GM18907 (cell line): ENCODE results near the gene KRTAP10-11.
"Not testable (repeated sequence)": the region's sequence is repeated elsewhere in the genome, so short reads cannot be mapped to it uniquely, and the experiment has no call there.

Source experiments
- ATAC-seq: cut with Tn5 transposase; IDR thresholded peaks from one replicate; pipeline ENCODE4 v1.9.1; 2021; ENCODE audit warnings: mild to moderate bottlenecking, moderate library complexity; ENCODE audit not compliant: unreplicated experiment

Gene KRTAP10-11

DNA sequence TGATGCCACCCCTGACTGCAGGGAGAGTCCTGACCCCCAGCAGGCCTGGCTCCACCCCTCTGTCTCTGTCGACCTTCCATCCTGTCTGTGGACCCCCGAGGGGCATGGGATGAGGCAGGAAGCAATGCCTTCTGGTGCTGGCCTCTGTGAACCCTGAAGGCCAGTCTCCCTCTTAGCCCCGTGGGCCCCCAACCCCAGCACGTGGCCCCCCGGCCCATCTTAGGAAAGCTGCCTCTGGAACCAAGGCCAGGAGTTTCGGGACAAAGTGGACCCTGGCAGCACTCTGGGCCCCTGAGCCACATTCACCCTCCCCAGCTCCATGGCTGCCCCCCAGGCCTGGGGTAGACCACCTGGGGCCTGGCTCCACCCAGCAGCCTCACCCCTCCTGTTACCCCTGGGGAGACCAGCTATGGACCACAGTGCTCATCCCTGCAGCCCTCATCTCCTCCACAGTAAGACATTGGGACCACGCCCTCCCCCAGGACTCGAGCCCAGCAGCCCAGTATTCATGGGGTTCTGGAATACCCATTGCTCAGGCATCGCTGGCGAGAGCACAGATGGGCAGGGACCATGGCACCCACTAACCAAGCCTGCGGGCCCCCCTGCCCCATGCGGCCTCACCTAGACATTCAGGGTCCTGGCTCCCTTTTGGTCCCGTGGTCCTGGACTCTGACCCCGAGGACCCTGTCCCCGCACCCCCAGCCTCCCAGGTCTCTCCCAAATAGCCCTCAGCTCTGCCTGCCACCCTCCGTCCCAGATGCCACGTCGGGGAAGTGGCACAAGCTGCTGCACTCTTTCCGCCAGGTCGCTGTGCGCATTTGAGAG lies 7.5 kb upstream of the KRTAP10-11 start:
- not testable (repeated sequence) for ATAC-seq

DNA sequence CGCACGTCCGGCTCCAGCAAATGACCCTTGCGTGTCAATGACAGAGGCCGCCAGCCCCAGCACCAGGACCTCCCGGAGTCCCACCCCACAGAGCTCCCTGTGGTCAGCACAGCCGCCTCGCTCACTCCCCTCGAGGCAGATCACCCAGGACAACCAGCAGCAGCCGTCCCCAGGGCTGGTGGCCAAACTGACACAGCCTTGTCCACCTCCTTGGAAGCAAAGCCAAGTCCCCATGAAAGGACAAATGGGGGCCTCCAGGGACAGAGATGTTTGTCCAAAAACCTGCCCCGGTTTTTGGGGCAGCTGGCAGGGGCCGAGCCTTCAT lies 6.9 kb upstream of the KRTAP10-11 start:
- no peak for ATAC-seq

DNA sequence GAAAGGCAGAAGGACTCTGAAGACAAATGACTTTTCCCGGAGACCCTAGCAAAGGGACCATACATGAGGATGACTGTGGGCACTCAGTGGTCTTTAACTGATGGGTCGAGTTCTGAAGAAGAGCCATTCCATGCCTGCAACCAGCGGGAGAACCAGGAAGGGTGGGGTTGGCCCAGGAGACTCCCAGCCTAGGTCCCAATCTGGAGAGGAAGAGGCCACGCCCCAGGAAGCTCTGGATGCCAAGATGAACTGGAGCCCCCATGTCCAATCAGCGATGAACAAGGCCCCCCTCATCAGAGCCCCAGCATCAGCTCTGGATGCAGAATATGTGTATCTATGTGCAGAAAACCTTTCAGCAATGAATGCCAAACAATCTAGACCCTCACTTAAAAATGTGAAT lies 5.5 kb upstream of the KRTAP10-11 start:
- no peak for ATAC-seq

DNA sequence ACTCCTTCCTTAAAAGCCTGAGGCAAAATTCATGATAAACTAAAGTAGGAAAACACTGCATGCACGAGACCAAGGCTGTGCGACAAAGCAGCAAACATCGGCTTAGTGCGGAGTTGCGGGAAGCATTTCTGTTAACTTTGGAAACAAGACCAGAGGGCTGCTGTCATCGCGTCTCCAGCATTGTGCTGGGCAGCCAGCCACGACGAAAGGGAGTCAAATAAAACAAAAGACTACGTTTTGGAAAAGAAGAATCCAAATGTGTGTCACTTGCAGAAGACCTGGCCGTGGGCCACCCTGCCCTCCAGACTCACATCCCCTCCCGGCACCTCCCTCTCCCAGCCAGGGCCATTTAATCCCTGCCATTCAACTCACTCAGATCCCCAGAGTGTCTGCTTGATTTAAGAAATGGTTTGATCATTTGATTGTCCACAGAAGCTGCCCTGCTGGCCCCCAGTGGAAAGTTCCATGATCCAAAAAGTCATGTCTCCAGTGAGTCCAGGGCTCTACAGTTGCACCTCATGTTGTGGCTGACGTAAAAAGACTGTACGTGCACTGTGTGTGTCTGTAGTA lies 2.4 kb upstream of the KRTAP10-11 start:
- ATAC-seq = no peak

DNA sequence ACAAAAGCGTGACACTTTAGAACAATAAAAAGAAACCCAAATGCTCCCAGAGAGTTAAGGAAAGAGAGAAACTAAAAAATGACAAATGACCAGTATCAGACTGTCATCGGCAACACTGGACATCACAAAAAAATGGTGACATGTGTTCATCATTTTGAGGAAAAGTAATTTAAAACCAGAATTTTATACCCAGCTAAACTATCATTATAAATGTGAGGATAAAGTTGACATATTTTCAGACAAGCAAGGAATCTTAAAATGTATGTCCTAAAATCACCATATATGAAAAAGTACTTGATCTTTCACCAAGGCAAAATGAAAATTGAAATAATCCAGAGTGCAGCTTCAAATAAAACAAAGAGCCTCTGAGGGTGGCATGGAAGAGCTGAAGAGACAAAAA lies 1.3 kb upstream of the KRTAP10-11 start:
- ATAC-seq = no peak

DNA sequence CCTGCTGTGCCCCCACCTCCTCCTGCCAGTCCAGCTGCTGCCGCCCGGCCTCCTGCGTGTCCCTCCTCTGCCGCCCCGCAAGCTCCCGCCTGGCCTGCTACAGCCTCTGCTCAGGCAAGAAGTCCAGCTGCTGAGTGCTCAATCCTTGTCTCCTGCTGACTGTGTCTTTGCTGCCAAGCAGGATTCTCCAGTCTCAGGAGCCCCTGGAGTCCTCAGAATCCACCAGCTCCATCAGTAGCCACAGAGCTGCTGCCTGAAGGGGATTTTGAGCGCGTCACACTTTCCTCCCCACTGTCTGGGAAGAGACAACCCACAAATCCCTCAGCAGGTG lies 973 bp downstream of the KRTAP10-11 start:
- ATAC-seq = no peak

DNA sequence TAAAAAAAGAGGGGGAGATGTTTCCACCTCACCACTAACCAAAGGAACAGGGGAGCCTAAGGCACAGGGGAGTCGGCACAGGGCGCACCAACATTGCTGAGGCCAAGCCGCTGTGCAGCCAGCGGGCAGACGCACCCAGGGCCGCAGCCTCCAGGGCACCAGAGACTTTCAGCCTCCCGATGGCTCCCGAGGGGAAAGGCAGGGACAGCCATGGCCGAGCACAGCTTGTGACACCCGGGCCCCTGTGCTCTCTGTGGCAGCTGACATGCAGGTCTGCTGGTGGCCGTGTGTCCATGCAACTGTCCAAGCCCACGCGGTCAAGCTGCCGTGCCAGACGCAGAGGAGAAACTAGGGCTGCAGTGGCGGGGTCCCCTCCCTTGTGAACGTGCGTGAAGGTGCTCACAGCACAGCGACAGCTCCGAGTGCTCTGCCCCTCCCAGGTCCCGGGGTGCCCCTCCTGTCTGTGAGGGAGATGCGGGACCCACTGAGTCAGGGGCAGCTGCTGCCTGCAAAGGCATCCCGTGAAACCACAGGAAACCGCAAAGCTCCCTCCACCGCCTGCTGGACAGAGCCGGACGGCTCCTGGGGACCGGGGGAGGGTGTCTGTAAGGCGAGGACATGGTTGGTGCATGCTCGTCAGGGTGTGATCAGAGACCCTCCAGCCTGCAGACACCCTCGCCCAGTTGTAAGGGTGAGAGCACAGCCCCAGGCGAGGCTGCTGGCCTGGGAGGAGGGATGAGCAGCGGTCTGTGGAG lies 2.5 kb downstream of the KRTAP10-11 start:
- no peak for ATAC-seq

DNA sequence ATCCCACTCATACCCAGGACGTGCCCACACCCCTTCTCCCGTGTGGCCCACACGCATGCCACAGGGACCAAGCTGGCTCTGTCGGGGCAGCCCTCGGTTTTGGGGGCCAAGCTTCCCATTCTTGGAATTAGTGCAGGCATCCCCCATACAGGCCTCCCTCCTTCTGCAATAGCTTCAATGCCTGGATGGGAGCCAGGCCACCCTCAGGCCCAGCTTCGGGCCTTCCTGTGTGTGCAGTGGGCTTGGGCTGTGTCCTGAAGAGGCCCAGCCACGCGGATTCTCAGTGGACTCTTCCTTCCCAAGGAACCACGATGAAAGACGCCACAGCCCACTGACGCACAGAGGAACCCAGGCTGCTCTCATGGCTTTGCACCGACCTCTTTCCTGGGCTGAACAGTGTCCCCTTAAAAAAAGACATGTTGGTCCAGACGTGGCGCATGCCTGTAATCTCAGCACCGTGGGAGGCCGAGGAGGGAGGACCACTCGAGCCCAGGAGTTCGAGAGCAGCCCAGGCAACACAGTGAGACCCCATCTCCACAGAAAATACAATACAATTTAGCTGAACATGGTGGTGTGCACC lies 3.4 kb downstream of the KRTAP10-11 start:
- ATAC-seq = no peak

DNA sequence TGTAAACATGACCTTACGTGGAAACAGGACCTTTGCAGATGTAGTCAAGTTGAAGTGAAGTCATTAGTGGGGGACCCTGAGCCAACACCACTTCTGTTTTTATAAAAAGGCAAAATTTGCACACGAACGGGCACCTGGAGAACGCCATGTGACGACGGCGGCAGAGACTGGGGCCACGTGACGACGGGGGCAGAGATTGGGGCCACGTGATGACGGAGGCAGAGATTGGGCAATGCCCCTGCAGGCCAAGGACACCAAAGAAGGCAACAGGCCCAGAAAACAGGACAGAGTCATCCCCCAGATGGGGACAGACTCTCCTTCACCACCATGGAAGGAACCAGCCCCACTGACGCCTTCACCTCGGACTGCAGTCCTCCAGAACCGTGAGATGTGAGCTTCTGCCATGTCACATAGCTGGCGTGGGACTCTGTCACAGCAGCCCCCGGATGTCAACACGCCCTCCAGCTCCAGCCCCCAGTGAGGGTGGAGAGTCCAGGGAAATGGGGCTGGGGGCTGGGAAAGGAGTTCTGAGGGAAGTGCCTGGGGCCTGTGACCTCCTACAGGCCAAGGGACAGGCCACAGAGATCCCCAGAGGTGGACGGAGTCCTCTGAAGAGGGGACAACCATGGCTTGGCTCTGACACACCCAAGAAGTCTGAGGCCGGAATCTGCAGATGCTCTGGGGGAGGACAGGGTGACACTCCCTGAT lies 4.2 kb downstream of the KRTAP10-11 start:
- ATAC-seq = no peak

DNA sequence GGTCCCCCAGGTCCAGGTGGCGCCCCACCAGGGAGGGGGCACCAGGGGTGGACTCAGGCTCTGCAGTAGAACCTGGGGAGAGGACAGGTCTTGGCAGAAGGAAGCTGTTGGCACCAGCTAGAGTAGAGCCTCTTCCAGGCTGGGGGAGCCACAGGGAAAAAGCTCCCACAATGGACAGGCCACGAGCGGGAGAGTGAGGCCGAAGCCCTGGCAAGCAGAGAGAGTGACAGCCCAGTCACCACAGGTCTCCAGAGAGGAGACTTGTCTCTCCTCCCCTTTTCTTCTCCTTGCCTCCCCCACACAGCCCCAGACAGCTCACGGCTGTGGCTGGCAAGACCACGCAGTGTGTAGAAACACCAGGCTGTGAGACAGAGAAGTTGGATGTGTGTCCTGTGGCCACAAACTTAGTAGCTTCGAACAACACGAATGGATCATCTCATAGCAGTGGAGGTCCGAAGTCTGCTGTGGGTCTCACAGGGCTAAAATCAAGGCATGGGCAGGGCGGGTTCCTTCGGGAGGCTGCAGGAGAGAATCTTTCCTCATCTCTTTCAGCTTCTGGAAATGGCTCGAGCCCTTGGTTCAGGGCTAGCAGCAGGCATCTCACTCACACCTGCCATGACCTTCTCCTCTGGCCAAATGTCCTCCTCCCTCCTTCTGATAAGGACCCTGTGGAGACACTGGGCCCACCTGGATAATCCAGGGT lies 4.9 kb downstream of the KRTAP10-11 start:
- ATAC-seq = no peak

DNA sequence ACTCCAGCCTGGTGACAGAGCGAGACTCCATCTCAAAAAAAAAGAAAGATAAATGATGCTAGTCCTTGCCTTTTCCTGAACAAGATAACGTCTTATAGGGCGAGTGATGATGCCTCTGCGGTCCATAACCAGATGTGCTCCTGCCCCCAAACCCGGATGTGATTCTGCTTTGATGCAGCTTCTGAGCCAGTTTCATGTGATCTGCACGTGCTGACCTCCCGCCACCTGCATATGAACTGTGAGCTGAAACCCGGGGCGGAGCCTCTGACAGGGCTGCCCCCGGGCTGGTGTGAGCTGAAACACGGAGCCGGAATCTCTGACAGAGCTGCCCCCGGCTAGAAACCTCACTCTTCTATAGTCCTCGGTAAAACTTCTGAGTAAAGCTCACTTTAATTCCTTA lies 6.9 kb downstream of the KRTAP10-11 start:
- no peak for ATAC-seq

DNA sequence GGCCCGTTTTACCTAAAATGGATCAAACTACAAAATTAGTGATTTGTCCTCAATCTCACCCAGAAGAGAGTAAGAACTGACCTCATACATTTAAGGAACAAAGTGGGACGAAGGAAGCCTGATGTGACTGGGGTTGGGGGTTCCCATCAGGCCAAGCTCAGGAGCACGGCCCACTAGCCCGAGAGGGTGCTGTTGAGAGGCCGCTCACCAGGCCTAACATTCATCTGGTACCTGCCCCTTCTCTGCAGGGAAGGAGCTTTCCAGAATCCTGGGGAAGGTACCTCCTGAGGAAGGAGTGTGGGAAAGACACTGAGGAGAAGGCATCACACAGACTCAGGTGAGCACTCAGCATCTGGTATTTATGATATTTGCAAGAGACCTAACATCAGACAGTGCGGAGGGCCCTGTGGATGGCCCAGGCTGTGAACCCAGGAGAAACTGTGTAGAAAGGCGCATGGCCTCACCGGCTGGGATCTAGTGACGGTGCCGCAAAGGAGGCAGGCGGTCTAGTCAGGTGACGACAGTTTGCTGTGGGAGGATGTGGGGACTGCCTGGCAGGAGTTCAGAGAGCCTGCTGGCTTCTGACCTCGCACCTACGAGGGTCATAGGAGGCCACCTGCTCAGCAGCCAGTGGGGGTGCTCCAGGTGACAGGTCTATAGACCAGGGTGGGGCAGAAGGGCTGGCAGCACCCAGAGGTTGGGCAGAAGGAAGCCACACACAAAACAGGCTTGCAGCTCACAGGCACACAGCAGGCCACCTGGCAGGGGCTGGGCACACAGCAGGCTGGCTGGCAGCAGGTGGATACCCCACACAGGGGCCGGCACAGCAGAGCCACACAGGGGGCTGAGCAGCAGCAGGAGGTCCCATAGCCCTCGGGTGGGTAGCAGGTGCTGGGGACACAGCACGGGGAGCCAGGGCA lies 7.7 kb downstream of the KRTAP10-11 start:
- ATAC-seq = no peak

DNA sequence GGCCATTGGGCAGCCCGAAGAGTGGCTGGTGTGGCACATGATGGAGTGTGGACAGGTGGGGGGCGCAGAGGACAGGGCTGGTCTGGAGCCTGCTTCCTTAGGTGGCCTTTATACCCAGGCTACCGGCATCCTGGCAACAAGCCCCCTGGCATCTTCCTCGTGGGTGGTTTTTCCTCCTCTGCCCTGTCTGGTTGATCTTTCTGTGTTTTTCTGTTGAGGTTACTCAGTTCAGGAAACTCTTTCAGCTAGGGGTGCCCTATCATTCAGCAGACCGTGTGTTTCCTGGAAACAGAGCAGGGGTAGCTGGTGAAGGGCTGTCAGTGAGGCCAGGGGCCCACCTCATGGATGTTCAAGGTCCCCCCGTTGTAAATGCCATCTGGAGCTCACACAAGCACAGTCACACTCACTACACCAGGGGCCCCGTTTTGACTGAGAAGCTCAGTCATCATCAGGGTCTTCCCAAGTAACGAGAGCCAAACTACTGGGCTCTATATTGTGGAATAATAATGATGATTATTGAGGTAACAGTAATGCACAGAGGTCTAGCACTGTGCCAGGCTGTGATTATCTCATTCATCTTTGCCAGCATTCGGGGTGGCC lies 8.5 kb downstream of the KRTAP10-11 start, which contains the start of gene KRTAP12-4:
TSS of gene KRTAP12-4 (minus strand) at position 84 of the 600 bp plus-strand sequence. CDS start at position 39, 45 bp downstream.
- no peak for ATAC-seq

DNA sequence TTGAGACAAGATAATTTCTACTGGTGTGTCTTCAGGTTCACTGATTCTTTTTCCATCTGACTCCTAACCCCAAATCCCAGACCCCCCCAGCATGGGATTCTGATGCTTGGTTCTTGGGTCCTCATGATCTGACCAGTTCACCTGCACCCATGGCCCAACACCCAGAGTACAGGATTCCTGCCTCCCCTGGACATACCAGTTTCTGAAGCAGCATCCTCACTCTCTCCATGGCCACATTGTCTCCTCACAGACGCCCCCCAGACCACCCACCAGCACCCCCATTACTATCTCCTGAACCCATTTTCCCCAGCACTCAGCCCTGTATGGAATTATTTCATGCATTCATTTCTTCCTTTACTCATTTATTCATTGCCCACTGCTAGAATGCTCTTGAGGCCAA lies 10.7 kb downstream of the KRTAP10-11 start:
- no peak for ATAC-seq

DNA sequence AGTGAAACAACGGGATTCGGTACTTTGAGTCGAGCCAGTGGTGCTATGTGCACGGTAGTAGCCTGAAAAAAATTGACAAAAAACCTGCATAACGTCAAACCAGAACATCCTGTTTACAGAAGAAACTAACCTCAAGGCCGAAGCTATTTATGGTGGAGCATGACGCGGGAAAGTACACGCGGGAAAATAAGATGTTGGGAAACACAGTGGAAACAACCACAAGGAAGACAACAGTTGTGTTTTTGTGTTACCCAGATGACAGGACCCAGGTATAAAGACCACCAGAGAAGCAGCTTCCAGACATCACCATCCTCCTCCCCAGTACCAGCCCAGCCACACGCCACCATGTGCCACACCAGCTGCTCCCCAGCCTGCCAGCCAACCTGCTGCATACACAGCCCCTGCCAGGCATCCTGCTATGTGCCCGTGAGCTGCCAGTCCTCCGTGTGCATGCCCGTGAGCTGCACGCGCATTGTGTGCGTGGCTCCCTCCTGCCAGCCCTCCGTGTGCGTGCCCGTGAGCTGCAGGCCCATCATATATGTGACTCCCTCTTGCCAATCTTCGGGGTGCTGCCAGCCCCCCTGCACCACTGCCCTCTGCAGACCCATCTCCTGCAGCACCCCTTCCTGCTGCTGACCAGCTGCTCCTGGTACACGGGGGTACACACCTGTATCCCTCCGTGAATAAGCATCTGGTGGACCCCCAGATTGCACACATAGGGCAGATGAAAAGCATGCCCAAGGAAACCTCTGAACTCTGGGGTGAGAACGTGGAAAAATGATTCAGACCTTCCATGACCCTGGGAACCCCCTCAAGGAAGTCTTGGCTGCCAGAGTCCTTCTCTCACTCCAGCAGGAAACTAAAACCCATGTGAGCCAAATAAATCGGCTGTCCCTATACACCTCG lies 11.7 kb downstream of the KRTAP10-11 start, which contains the start of gene KRTAP12-3:
TSS of gene KRTAP12-3 (plus strand) at position 298 of the 906 bp plus-strand sequence. CDS start at position 346, 48 bp downstream.
- ATAC-seq = no peak

DNA sequence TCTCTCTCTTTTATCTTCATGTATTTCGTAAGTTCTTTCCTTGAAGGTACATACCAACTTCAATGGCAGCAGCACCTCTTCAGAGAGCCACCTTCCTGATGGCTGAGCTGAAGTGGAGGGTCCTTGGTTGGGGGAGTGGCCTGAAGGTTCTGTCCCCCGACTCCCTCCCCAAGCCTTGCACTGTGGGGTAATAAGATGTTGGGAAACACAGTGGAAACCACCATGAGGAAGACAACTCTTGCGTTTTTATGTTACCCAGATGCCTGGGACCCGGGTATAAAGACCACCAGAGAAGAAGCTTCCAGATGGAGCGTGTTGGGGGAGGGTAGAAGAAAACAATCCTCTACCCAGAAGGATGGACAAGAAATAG lies 12.3 kb downstream of the KRTAP10-11 start:
- no peak for ATAC-seq

DNA sequence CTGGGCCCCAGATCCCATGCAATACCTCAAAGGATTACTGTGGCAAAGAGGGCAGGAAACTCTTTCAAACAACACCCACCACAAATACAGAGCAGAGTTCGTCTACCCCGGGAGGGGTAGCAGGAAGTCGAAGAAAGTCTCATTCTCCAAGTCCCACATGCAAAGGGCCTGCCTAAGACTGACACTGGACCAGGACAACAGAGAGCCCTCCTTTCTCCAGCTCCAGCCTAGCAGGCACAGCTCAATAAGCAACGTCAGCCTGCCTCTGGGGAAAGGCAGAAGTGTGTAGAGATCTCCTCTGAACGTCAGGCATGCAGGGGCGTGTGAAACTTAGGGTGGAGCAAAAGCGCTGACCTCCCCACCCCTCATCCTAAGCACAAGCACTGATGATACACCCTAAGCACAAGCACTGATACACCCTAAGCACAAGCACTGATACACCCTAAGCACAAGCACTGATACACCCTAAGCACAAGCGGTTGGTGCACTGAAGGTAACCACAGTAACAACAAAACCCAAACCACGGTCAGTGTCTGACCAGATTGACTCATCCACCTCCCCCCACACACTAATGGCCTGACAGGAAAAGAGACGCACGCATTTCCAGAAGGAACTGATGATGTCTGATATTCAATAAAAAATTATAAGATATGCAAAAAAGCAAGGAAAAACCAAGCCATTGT lies 12.8 kb downstream of the KRTAP10-11 start:
- no peak for ATAC-seq
